Activated CD8-positive, alpha-beta T cell treated with anti-CD3 and anti-CD28 coated beads for 36 hours (primary cell): ENCODE data around the gene UMOD. TPM values are rescaled to one million over a fixed set of nuclear protein-coding genes. Genes with fewer than 3 reads are reported as not detected.

Experiments used
- ATAC-seq: fragments of 200-7000 bp; cut with Tn5 transposase; one replicate; pipeline ENCODE4 v1.10.0; 2021; ENCODE audit warnings: mild to moderate bottlenecking, moderate library complexity
- CTCF ChIA-PET: fragments of 350-600 bp; sonication (Branson Sonifier 250); formaldehyde crosslinking; loops from one replicate; lab custom pipeline; 2021; ENCODE audit warnings: antibody characterized with exemption; lab: Charles Lee
- POLR2A ChIA-PET: fragments of 350-600 bp; sonication (Branson Sonifier 250); formaldehyde crosslinking; loops from one replicate; lab custom pipeline; 2021; ENCODE audit warnings: antibody characterized with exemption; lab: Charles Lee
- DNase-seq: peaks from one replicate; pipeline ENCODE4 v3.0.0-alpha.2; 2020
- H3K27ac Mint-ChIP-seq: one replicate; pipeline ENCODE4 v1.8.0; 2021; ENCODE audit warnings: mild to moderate bottlenecking, mixed read lengths
- H3K27me3 Mint-ChIP-seq: one replicate; pipeline ENCODE4 v1.8.0; 2021; ENCODE audit warnings: mixed read lengths
- H3K36me3 Mint-ChIP-seq: one replicate; pipeline ENCODE4 v1.8.0; 2021; ENCODE audit warnings: low read depth, mixed read lengths
- H3K4me1 Mint-ChIP-seq: one replicate; pipeline ENCODE4 v1.8.0; 2021; ENCODE audit warnings: low read depth, mixed read lengths
- H3K4me3 Mint-ChIP-seq: one replicate; pipeline ENCODE4 v1.8.0; 2021; ENCODE audit warnings: mild to moderate bottlenecking, moderate library complexity, mixed read lengths
- H3K9me3 Mint-ChIP-seq: one replicate; pipeline ENCODE4 v1.8.0; 2021; ENCODE audit warnings: mixed read lengths
- intact Hi-C: fragments of 100-400 bp; cut with micrococcal nuclease; formaldehyde crosslinking; loops from one replicate; pipeline ENCODE4 v1.10.0; 2022
- total RNA-seq, 2 experiments: library from RNA; stranded (reverse); gene quantifications; one replicate each; pipeline ENCODE4 v1.2.3, GENCODE V29; 2021
- TF ChIP-seq, protein P1 (sequence below): fragments of 200-600 bp; IDR thresholded peaks from one replicate; pipeline ENCODE4 v1.8.0; 2022; ENCODE audit warnings: antibody characterized with exemption, mild to moderate bottlenecking

Gene UMOD
- total RNA-seq, 2 experiments from 2014 or later = not detected

DNA sequence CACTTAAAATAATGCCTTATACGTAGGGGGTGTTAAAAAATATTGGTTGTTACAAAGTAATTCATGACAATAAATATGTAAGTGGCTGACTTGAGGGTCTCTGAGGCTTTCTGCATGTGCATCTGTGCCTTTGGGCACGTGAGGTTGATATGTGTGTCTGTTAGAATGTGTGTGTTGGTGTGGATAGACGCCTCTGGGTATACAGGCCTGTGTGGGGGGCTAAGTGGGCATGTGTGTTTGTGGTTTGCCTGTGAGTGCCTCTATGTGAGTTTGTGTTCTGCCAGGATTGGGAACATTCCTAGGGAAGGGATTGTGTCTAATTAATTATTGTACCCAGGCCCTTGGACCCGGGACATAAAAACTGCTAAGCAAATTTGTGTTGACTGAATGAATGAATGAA, 44.2 kb downstream of the UMOD start:
- DNase-seq (no peak), ATAC-seq (no peak)
- Mint-ChIP-seq H3K4me1 (no peaks in the 10 kb centered on the region), H3K27ac (no peak overlapping the region), H3K9me3 (no peaks in the 10 kb centered on the region), H3K36me3 (no peaks in the 10 kb centered on the region), H3K27me3 (no peaks in the 10 kb centered on the region), H3K4me3 (no peak overlapping the region)
- CTCF ChIA-PET = interaction anchor here (1.2 to 2.5 kb wide), 2 partner anchors 8 to 401 kb away, joined by 3 to 11 read pairs; no protein-coding TSS in a partner anchor
- intact Hi-C loops = no loop called here
- TF ChIP-seq, protein P1, sequence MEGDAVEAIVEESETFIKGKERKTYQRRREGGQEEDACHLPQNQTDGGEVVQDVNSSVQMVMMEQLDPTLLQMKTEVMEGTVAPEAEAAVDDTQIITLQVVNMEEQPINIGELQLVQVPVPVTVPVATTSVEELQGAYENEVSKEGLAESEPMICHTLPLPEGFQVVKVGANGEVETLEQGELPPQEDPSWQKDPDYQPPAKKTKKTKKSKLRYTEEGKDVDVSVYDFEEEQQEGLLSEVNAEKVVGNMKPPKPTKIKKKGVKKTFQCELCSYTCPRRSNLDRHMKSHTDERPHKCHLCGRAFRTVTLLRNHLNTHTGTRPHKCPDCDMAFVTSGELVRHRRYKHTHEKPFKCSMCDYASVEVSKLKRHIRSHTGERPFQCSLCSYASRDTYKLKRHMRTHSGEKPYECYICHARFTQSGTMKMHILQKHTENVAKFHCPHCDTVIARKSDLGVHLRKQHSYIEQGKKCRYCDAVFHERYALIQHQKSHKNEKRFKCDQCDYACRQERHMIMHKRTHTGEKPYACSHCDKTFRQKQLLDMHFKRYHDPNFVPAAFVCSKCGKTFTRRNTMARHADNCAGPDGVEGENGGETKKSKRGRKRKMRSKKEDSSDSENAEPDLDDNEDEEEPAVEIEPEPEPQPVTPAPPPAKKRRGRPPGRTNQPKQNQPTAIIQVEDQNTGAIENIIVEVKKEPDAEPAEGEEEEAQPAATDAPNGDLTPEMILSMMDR = no peak
- POLR2A ChIA-PET = no interaction called here

DNA sequence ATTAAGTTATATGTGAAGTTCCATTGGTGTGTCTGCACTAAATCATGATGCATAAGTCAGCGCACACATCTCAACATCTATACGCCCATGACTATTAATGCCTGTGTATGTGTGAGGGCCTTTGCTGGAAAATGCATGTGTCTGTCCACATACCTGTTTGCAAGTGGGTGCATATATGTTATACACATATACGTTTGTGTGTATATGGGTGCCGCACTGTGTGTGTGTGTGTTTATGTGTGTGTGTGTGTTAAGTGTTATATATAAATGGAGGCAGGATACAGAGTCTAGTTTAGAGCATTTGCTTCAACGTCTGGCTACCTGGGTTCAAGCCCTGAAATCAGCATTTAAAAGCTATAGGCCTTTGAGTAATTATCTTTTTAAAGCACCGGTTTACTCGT, 44.7 kb downstream of the UMOD start:
- H3K4me3 Mint-ChIP-seq = no peak overlapping the region
- CTCF ChIA-PET = interaction anchor here (1.2 kb wide), 1 partner anchor 401 kb away, joined by 3 read pairs; no protein-coding TSS in a partner anchor
- DNase-seq (no peak), ATAC-seq (no peak)
- H3K27me3 Mint-ChIP-seq = no peaks in the 10 kb centered on the region
- H3K4me1 Mint-ChIP-seq = no peaks in the 10 kb centered on the region
- H3K9me3 Mint-ChIP-seq = no peaks in the 10 kb centered on the region
- intact Hi-C loops = no loop called here
- H3K27ac Mint-ChIP-seq = no peak overlapping the region
- no peaks in the 10 kb centered on the region for H3K36me3 Mint-ChIP-seq
- POLR2A ChIA-PET = no interaction called here
- TF ChIP-seq, protein P1 = no peak

DNA sequence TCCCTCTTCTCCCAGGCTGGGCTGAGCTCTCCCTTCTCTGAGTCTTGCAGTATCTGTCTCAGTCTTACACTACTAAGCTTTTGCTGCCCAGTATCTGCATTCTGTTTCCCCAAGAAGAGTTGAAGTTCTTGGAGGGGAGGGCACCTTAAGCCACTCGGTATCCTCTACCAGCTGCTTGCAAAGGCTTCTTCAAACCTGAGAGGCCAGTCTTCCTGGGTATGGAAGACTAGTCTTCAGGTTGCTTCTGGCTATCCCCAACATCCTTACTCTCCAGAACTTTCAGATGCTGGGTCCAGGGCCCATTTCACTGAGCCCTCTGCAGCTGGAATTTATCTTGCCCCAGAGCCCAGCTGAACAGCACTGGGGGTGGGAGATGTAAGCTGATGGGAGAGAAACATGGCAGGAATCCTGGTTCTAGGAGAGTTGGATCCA, 45.3 kb downstream of the UMOD start:
- Mint-ChIP-seq H3K36me3 (no peaks in the 10 kb centered on the region), H3K4me1 (no peaks in the 10 kb centered on the region), H3K27ac (no peak overlapping the region), H3K9me3 (no peaks in the 10 kb centered on the region), H3K4me3 (no peak overlapping the region), H3K27me3 (no peaks in the 10 kb centered on the region)
- CTCF ChIA-PET = interaction anchor here (1.2 to 2.5 kb wide), 2 partner anchors 400 kb away, joined by 3 to 8 read pairs; no protein-coding TSS in a partner anchor
- POLR2A ChIA-PET = no interaction called here
- TF ChIP-seq, protein P1 = no peak
- no peak for ATAC-seq
- DNase-seq = no peak
- intact Hi-C loops = no loop called here

DNA sequence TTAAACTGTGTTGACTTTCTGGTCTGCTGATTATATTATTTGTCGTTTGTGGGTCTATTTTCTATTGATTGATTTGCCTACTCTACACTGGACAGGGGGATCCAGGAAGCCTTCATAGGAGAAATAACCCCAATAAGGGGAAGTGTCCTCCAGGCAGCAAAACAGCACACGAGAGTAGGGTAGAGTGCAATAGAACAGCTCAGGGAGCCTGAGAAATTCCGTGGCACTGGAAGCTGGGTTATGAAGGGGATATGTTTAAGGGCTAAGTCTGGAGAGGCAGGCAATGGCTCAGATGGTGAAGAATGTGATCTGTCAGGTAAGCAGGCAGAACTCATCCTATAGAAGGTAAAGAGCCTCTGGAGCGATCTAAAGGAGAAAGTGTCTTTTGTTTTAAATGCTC, 46.1 kb downstream of the UMOD start:
- H3K4me1 Mint-ChIP-seq = no peaks in the 10 kb centered on the region
- ATAC-seq = no peak
- intact Hi-C loops = no loop called here
- POLR2A ChIA-PET = no interaction called here
- H3K27me3 Mint-ChIP-seq = no peaks in the 10 kb centered on the region
- H3K27ac Mint-ChIP-seq = no peak overlapping the region
- CTCF ChIA-PET = interaction anchor here (2.5 kb wide), 1 partner anchor 399 kb away, joined by 8 read pairs; no protein-coding TSS in a partner anchor
- H3K9me3 Mint-ChIP-seq = no peaks in the 10 kb centered on the region
- no peak for DNase-seq
- H3K4me3 Mint-ChIP-seq = no peak overlapping the region
- no peaks in the 10 kb centered on the region for H3K36me3 Mint-ChIP-seq
- TF ChIP-seq, protein P1 = no peak

DNA sequence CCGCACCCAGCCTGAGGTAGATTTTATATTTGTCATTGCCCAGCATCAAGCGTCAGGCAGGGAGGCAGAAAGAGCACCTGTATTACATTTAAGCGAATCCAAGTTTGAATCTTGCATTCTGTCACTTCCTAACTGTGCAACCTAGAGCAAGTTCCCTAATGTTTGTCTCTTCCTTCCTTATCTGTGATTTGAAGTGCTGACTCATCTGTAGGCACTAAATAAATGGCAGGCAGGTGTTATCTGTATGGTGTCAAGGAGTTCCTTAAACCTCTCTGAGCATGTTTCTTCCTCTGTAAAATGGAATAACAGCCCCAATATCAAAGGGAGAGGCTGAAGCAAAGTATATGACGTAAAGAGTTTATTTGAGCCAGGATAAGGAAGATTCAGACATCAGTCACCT, 49.5 kb downstream of the UMOD start:
- Mint-ChIP-seq H3K27me3 (peaks cover 3% of the 10 kb centered on the region), H3K27ac (no peak overlapping the region), H3K4me3 (no peak overlapping the region), H3K36me3 (no peaks in the 10 kb centered on the region), H3K4me1 (no peaks in the 10 kb centered on the region), H3K9me3 (no peaks in the 10 kb centered on the region)
- intact Hi-C loops = loop anchor here (5.0 kb wide), 1 partner anchor 396 kb away; no protein-coding TSS in a partner anchor
- ATAC-seq (no peak), DNase-seq (no peak)
- CTCF ChIA-PET = interaction anchor here (1.1 kb wide), 1 partner anchor 395 kb away, joined by 3 read pairs; no protein-coding TSS in a partner anchor
- TF ChIP-seq, protein P1 = no peak
- POLR2A ChIA-PET = no interaction called here
